ENCODE data around the gene PIP5KL1.

Gene PIP5KL1, protein sequence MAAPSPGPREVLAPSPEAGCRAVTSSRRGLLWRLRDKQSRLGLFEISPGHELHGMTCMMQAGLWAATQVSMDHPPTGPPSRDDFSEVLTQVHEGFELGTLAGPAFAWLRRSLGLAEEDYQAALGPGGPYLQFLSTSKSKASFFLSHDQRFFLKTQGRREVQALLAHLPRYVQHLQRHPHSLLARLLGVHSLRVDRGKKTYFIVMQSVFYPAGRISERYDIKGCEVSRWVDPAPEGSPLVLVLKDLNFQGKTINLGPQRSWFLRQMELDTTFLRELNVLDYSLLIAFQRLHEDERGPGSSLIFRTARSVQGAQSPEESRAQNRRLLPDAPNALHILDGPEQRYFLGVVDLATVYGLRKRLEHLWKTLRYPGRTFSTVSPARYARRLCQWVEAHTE

DNA sequence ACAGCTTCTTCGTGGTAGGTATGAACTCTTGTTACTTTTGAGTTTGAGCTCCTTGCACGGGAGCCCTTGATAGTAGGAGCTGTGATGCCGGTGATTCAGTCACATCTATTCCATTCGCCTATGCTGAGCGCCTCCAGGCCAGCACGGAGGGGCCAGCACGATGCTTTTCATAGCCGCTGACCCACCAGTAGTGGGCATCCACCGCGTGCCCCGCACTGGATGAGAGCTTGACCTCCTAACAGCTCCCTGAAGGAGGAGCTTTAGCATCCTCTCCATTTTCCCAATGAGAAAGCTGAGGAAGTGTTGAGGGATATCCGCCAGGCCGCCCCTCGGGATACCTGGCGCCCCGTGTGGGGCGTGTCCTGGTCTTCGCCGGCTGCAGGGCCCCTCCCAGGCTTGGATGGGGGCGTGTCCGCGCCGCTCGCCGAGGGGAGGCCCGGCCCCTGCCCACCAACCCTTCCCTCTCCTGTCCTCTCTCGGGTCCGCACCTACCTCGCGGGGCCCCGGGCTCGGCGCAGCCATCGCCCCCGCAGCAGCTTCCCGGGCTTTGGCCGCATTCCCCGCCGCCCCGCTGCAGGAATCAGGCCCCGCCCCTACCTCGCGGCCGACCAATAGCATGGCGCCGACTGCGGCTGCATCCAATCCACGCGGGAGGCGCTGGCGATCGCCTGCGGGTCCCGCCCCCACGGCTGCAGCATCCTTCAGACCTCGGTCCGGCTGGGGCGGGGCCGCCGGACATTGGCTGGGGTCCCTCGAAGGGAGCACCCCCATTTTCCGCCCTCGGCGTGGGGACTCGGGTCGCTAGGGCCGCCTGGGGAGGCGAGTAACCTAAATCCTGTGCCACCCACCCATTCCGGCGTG is at the start of gene PIP5KL1:
PIP5KL1 (minus strand) TSS at position 547 of the 861 bp plus-strand sequence; CDS start at position 522, 25 bp downstream.
- Histone ChIP-seq H3K9me3 (ENCODE audit: control insufficient read depth, insufficient read depth, low read length) (no peaks in the 10 kb centered on the region), H3K27me3 (ENCODE audit: control insufficient read depth, insufficient read depth, low read length) (peaks cover 22% of the 10 kb centered on the region), H3K9ac (ENCODE audit: low read depth, low read length) (no peak within 1 kb of the TSS), H3K4me1 (ENCODE audit: control insufficient read depth, insufficient read depth, low read length) (peaks cover 12% of the 10 kb centered on the region), H3K4me3 (ENCODE audit: low read depth, low read length) (peak within 1 kb of the TSS; percentile 71), H3K36me3 (ENCODE audit: control insufficient read depth, insufficient read depth, low read length) (no peaks in the 10 kb centered on the region)

DNA sequence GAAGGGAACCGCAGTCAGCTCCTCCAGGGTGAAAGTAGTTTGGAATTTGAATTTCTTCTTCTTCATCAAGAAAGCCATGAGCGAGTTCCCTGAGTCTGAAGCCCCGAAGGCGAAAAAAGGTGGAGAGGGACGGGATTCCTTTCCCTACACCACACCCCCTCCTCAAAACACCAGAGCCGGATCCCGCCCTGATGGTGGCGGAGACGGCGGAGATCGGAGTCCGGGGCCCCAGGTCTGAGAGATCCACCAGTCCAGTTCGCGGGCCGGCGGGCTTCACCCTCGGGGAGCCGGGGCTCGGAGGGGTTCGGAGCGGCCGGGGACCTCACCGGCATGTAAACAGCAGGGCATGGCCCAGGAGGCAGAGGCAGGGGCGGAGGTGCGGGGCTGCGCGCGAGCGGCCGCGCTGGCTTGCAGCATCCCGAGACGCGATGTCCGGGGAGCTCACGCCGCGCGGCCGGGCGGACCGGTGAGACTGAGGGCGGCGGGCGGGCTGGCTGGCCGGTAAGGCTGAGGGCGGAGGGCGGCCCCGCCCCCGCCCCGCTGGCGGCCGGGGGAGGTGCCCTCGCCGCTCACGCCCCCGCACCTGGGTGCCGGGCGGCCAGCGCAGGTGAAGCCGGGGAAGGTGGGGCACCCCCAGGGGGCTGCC is 49.6 kb upstream of the PIP5KL1 start:
- Histone ChIP-seq H3K9me3 (ENCODE audit: control insufficient read depth, insufficient read depth, low read length) (no peaks in the 10 kb centered on the region), H3K9ac (ENCODE audit: low read depth, low read length) (peak overlapping the region; percentile 90), H3K4me3 (ENCODE audit: low read depth, low read length) (peak overlapping the region; percentile 93), H3K4me1 (ENCODE audit: control insufficient read depth, insufficient read depth, low read length) (peaks cover 16% of the 10 kb centered on the region), H3K36me3 (ENCODE audit: control insufficient read depth, insufficient read depth, low read length) (no peaks in the 10 kb centered on the region), H3K27me3 (ENCODE audit: control insufficient read depth, insufficient read depth, low read length) (no peaks in the 10 kb centered on the region)

DNA sequence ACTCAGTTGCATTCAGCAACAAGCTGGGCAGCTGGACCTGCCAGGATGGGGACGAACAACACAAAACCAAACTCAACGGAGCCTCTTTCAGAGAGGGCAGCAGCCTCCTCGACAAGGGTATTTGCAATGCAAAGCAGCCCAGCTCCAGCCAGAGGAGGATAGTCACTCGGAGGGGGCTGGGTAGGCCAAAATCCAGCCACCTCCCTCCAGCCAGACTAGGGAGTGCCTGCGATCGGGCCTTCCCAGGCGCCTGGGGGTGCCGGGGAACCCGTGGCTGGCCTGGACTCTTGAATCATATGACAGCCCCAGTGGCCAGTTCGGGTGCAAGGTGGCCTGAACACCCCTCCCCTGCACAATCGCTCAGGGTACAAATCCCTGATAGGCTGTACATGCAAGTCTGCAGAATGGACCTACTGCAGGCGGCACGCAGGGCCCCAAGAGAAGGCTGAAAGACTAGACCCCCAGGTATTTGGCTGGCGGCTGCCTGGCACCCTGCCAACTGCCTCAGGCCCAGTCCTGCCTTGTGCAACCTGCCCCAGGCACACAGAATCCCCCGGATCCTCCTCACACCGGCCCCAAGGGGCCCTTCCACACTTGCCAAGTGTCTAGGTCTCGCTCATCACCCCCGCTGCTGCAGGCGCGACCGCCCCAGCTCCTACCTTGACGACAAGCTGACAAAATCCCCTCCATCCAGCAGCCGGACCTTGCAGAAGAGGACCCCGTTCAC is 48.9 kb upstream of the PIP5KL1 start:
- Histone ChIP-seq H3K36me3 (ENCODE audit: control insufficient read depth, insufficient read depth, low read length) (no peaks in the 10 kb centered on the region), H3K4me3 (ENCODE audit: low read depth, low read length) (peak overlapping the region; percentile 93), H3K27me3 (ENCODE audit: control insufficient read depth, insufficient read depth, low read length) (no peaks in the 10 kb centered on the region), H3K9ac (ENCODE audit: low read depth, low read length) (peak overlapping the region; percentile 90), H3K9me3 (ENCODE audit: control insufficient read depth, insufficient read depth, low read length) (no peaks in the 10 kb centered on the region), H3K4me1 (ENCODE audit: control insufficient read depth, insufficient read depth, low read length) (peaks cover 18% of the 10 kb centered on the region)

DNA sequence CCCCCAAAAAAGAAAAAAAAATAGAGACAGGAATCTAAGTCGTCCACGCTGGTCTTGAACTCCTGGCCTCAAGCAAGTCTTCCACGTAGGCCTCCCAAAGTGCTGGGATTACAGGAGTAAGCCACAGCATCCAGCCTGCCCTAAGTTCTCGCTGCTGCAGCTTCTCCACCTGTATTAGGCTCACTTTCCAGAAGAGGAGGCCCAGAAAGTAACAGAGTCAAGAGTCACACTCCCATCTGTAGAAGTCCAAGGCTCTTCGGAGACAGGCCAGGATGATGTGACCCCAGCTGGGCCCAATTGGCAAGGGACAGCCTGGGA is 48.4 kb upstream of the PIP5KL1 start:
- Histone ChIP-seq H3K27me3 (ENCODE audit: control insufficient read depth, insufficient read depth, low read length) (no peaks in the 10 kb centered on the region), H3K36me3 (ENCODE audit: control insufficient read depth, insufficient read depth, low read length) (no peaks in the 10 kb centered on the region), H3K9me3 (ENCODE audit: control insufficient read depth, insufficient read depth, low read length) (no peaks in the 10 kb centered on the region), H3K9ac (ENCODE audit: low read depth, low read length) (peak overlapping the region; percentile 90), H3K4me1 (ENCODE audit: control insufficient read depth, insufficient read depth, low read length) (peaks cover 18% of the 10 kb centered on the region), H3K4me3 (ENCODE audit: low read depth, low read length) (peak overlapping the region; percentile 93)

DNA sequence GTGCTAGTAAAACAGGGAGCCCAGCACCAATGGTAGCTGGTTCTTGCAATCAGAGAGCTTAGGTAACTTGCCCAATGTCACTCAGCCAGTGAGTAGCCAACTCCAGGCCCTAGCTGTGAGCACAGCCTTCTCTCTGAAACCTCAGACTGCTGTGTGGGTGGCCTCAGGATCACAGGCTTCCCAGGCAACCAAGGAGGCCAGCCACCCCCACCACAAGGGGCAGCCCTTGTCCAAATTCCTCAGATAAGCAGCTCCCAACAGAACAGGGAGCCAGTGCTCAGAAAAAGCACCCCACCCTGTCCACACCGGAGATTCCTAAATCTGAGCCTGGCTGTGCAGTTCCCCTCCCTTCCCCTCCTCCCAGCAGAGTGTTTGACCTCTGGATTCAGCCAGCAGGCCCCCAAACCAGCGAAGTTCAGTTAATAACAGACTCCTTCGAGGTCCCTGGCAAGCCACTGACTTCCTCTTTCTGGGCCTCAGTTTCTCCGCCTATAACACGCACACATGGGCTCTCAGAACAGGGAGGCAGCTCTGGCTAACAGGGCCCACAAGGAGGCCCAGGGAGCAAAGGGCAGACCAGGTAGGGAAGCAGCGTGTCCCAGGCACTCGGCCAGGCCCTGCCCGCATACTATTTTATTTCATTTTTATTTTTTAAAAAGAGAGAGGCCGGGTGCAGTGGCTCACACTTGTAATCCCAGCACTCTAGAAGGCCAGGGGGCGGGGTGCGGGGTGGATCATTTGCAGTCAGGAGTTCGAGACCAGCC is 47.5 kb upstream of the PIP5KL1 start:
- Histone ChIP-seq H3K36me3 (ENCODE audit: control insufficient read depth, insufficient read depth, low read length) (no peaks in the 10 kb centered on the region), H3K27me3 (ENCODE audit: control insufficient read depth, insufficient read depth, low read length) (no peaks in the 10 kb centered on the region), H3K9ac (ENCODE audit: low read depth, low read length) (peak overlapping the region; percentile 70), H3K9me3 (ENCODE audit: control insufficient read depth, insufficient read depth, low read length) (no peaks in the 10 kb centered on the region), H3K4me3 (ENCODE audit: low read depth, low read length) (peak overlapping the region; percentile 48), H3K4me1 (ENCODE audit: control insufficient read depth, insufficient read depth, low read length) (peaks cover 18% of the 10 kb centered on the region)

DNA sequence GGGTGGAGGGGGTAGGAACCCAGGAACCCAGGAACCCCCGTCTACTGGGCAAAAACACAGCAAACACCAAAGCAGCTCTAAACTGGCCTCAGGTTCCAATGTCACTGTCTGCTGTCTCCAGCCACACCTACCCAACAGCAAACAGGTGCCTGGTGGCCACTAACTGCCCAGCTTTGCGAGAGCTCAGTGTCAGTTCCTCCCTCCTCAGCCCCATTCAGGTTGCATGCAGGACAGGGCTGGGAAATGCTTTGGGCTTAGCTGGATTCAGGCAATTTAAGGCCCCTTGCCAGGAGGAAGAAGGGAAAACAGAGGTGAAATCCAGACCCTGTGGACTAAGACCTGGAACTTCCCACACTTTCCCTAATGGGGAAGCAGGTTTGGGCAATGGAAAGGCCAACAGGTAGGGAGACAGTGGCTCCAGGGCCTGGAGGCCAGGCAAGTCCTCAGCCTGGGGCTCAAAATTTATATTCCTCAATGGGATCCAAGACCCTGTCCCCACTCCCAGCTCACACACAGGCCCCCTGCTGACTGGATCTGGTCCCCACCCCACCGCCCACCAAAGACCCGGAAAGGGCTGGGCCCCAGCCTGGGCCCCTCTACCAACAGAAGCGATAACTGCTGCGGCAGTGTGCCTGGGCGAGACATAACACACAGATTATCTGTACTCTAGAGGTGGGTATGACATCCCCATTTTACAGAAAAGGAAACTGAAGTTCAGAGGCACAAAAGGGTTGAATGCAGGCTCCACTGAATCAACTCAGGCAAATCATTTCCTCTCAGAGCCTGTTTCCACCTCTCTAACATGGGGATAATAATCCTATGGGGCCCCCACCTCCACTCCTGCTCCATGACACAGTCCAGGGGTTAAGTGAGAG is 46.7 kb upstream of the PIP5KL1 start:
- peak overlapping the region; percentile 48 for H3K4me3 ChIP-seq (ENCODE audit: low read depth, low read length)
- H3K9me3 ChIP-seq (ENCODE audit: control insufficient read depth, insufficient read depth, low read length): no peaks in the 10 kb centered on the region
- H3K27me3 ChIP-seq (ENCODE audit: control insufficient read depth, insufficient read depth, low read length): no peaks in the 10 kb centered on the region
- H3K9ac ChIP-seq (ENCODE audit: low read depth, low read length): peak overlapping the region; percentile 70
- H3K4me1 ChIP-seq (ENCODE audit: control insufficient read depth, insufficient read depth, low read length): peaks cover 19% of the 10 kb centered on the region
- peaks cover 1% of the 10 kb centered on the region for H3K36me3 ChIP-seq (ENCODE audit: control insufficient read depth, insufficient read depth, low read length)

DNA sequence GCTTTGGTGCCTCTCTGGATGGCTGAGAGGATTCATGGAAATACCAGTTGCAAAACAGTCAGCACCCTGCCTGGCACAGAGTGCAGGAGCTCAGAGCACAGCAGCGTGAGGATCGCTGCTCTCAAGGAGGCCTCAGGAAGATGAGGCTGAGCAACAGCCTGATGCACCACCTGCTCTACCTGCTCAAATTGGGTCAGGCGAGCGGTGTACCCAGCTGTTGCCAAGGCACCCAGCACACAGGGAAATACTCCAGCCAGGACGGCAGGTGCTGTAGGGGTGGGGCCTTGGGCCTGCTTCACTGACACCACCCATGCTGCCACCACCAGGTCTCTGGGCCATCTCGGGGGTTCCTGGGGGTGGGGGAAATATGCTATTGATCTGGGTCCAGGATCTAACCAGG is 45.9 kb upstream of the PIP5KL1 start:
- no peak overlapping the region for H3K9ac ChIP-seq (ENCODE audit: low read depth, low read length)
- H3K9me3 ChIP-seq (ENCODE audit: control insufficient read depth, insufficient read depth, low read length): no peaks in the 10 kb centered on the region
- peaks cover 22% of the 10 kb centered on the region for H3K4me1 ChIP-seq (ENCODE audit: control insufficient read depth, insufficient read depth, low read length)
- no peak overlapping the region for H3K4me3 ChIP-seq (ENCODE audit: low read depth, low read length)
- peaks cover 3% of the 10 kb centered on the region for H3K36me3 ChIP-seq (ENCODE audit: control insufficient read depth, insufficient read depth, low read length)
- no peaks in the 10 kb centered on the region for H3K27me3 ChIP-seq (ENCODE audit: control insufficient read depth, insufficient read depth, low read length)

DNA sequence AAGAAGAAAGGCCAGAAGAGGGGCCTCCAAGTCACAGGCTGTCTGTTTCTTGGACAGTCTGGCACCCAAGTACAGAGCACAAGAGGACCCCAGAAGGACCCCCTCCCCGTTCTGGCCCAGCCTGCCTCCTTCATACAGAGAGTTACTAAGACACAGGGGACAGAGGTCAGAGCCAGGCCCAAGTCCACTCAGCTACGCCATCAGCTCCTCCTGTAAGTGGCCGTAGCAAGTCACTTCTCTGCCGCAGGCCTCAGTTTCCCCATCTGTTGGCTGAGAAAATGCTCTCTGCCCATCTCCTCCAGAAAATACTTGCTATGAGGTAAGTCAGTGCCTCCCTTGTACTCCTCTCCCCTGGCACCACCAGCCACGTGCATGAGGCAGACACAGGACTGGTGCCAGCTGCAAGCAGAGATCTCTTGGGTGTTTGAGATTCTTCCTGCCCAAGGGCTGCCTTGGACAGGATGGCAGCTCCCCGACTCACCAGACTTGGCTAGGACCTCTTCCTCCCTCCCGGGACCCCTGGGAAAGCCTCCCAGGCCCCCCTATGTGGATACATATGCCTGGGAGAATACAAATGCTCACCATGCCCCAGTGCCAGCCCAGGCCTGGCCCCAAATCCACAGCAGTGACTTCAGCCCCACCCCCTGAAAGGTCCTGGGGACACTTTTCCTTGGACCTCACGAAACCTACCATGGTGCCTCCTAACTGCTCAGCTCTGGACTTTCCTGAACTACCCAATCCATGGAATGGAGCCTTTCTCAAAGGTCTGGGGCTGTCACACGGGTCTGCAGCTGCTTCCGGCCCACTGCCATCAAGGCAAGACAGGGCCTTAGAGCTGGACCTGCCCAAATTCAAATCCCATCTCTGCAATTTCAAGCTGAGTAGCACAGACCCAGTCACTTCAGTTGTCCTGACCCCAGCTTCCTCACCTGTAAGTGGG is 45.1 kb upstream of the PIP5KL1 start:
- Histone ChIP-seq H3K4me1 (ENCODE audit: control insufficient read depth, insufficient read depth, low read length) (peaks cover 21% of the 10 kb centered on the region), H3K9ac (ENCODE audit: low read depth, low read length) (no peak overlapping the region), H3K9me3 (ENCODE audit: control insufficient read depth, insufficient read depth, low read length) (no peaks in the 10 kb centered on the region), H3K4me3 (ENCODE audit: low read depth, low read length) (no peak overlapping the region), H3K36me3 (ENCODE audit: control insufficient read depth, insufficient read depth, low read length) (peaks cover 3% of the 10 kb centered on the region), H3K27me3 (ENCODE audit: control insufficient read depth, insufficient read depth, low read length) (no peaks in the 10 kb centered on the region)

DNA sequence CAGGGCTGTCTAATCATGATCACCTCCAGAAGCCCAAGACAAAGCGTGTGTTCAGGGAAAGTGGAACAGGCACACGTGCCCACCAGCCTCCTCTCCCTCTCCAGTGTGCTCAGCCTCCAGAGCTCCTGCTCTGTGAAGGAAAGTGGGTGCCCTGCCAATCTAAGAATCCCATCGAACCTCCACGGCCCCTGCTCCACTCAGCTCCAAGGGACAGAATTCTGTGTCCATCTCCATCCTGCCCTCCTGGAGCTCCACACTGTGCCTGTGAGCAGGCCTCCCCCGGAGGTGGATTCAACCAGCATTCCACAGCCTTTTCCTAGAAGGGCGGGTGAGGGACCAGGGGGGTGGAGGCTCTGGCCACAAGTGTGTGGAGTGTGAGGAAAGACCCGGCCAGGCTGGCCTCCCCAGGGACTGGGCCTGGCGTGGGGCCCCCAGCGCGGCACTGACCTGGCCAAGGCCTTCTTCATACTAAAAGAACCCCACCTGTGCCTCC is 44.2 kb upstream of the PIP5KL1 start:
- Histone ChIP-seq H3K36me3 (ENCODE audit: control insufficient read depth, insufficient read depth, low read length) (peaks cover 3% of the 10 kb centered on the region), H3K4me1 (ENCODE audit: control insufficient read depth, insufficient read depth, low read length) (peaks cover 21% of the 10 kb centered on the region), H3K9me3 (ENCODE audit: control insufficient read depth, insufficient read depth, low read length) (no peaks in the 10 kb centered on the region), H3K9ac (ENCODE audit: low read depth, low read length) (peak overlapping the region; percentile 16), H3K27me3 (ENCODE audit: control insufficient read depth, insufficient read depth, low read length) (no peaks in the 10 kb centered on the region), H3K4me3 (ENCODE audit: low read depth, low read length) (no peak overlapping the region)

Measured in iPS-15b (cell line).